Esophagus (tissue), 2 donors: ENCODE data around the gene TRAPPC5. TPM values are rescaled to one million over a fixed set of nuclear protein-coding genes. Genes with fewer than 3 reads are reported as not detected.

Experiments
- H3K27ac ChIP-seq, 2 donors: one replicate each; pipeline ENCODE4 v1.5.1; 2013; ENCODE audit warnings: low read depth in 2 of 2, mild to moderate bottlenecking in 2 of 2, inconsistent platforms in 1 of 2, low read length in 1 of 2, moderate library complexity in 1 of 2
- H3K27me3 ChIP-seq, 2 donors: one replicate each; pipeline ENCODE4 v1.6.1; 2013; ENCODE audit warnings: low read length in 2 of 2, control low read depth in 1 of 2, mild to moderate bottlenecking in 1 of 2; ENCODE audit not compliant: insufficient read depth in 2 of 2, control insufficient read depth in 1 of 2
- H3K36me3 ChIP-seq, 2 donors: one replicate each; pipeline ENCODE4 v1.6.1; 2013; ENCODE audit warnings: low read length in 1 of 2; ENCODE audit not compliant: control insufficient read depth in 2 of 2, insufficient read depth in 2 of 2
- H3K4me1 ChIP-seq, 2 donors: one replicate each; pipeline ENCODE4 v1.6.1; 2013; ENCODE audit warnings: low read length in 1 of 2; ENCODE audit not compliant: control insufficient read depth in 2 of 2, insufficient read depth in 2 of 2
- H3K4me3 ChIP-seq, 2 donors: one replicate each; pipeline ENCODE4 v1.5.1; 2013; ENCODE audit warnings: low read length in 2 of 2, mild to moderate bottlenecking in 2 of 2, low read depth in 1 of 2, moderate library complexity in 1 of 2
- H3K9me3 ChIP-seq, 2 donors: one replicate each; pipeline ENCODE4 v1.6.1; 2013; ENCODE audit warnings: mild to moderate bottlenecking in 2 of 2, low read depth in 1 of 2, low read length in 1 of 2, moderate library complexity in 1 of 2; ENCODE audit not compliant: control insufficient read depth in 2 of 2, insufficient read depth in 1 of 2
- WGBS, 2 donors: extraction: QIAGEN DNeasy Blood & Tissue Kit; methylation state at CpG; one replicate each; pipeline ENCODE4 v1.1.7; 2013; 5-methylcytosine and 5-hydroxymethylcytosine counted together
- polyA plus RNA-seq, 2 donors: library from polyadenylated mRNA; stranded (reverse); fragments of 200-250 nt; gene quantifications; one replicate each; pipeline ENCODE4 v1.2.3, GENCODE V29; 2013
- donor health status: healthy with polysubstance abuse.
- donor health status: Bipolar disorder and iron deficiency.

The TRAPPC5 gene
- polyA plus RNA-seq, 2 donors: 133 to 137 TPM

DNA sequence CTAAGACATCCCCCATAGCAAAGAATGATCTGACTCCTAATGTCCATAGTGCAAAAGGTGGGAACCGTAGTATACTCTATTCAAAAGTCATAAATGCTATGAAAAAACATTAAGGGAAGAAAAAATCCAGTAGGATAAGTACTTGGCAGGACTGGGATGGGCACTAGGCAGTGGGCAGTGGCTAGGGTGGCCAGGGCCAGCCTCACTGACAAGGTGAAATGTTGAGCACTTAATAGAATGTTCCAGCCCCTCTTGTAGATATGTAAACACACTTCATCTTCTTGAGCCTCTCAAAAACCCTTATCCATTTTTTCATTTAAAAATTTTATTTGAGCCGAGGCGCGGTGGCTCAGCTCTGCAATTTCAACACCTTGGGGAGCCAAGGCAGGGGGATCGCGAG, 52.7 kb downstream of the TRAPPC5 start:
- no peaks in the 10 kb centered on the region for H3K36me3 ChIP-seq
- no peak overlapping the region for H3K27ac ChIP-seq
- H3K4me3 ChIP-seq: no peak overlapping the region
- H3K9me3 ChIP-seq: no peaks in the 10 kb centered on the region
- peaks cover 0 to 10% of the 10 kb centered on the region in 2 donors for H3K27me3 ChIP-seq
- 76 to 83% methylated on average over 6 of the region's 6 CpGs for WGBS, 2 donors
- H3K4me1 ChIP-seq: peaks cover 0 to 5% of the 10 kb centered on the region in 2 donors

GRCh38 chr19:7734220-7735203, 53.9 kb downstream of the TRAPPC5 start:
- Histone ChIP-seq H3K27ac (no peak overlapping the region), H3K4me1 (peaks cover 0 to 5% of the 10 kb centered on the region in 2 donors), H3K9me3 (no peaks in the 10 kb centered on the region), H3K4me3 (no peak overlapping the region), H3K36me3 (no peaks in the 10 kb centered on the region), H3K27me3 (peaks cover 0 to 7% of the 10 kb centered on the region in 2 donors)
- 51 to 60% methylated on average over 12 of the region's 12 CpGs for WGBS, 2 donors

DNA sequence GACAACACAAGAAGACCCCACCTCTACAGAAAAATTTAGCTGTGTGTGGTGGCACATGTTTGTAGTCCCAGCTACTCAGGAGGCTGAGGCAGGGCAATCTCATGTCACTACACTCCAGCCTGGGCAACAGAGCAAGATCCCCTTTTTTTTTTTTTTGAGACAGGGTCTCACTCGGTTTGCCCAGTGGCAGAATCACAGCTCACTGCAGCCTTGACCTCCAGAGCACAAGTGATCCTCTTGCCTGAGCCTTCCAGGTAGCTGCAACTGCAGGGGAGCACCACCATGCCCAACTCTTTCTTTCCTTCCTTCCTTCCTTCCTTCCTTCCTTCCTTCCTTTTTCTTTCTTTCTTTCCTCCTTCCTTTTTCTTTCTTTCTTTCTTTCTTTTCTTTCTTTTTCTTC, 55.5 kb downstream of the TRAPPC5 start:
- no peaks in the 10 kb centered on the region for H3K27me3 ChIP-seq
- 56 to 70% methylated on average over 1 of the region's 1 CpG for WGBS, 2 donors
- H3K9me3 ChIP-seq: no peaks in the 10 kb centered on the region
- no peaks in the 10 kb centered on the region for H3K36me3 ChIP-seq
- H3K27ac ChIP-seq: no peak overlapping the region
- H3K4me3 ChIP-seq: no peak overlapping the region
- H3K4me1 ChIP-seq: no peaks in the 10 kb centered on the region

- H3K9me3 ChIP-seq: no peaks in the 10 kb centered on the region
- 82 to 86% methylated on average over 11 of the region's 11 CpGs for WGBS, 2 donors
- no peaks in the 10 kb centered on the region for H3K36me3 ChIP-seq
- H3K27me3 ChIP-seq: no peaks in the 10 kb centered on the region
- no peak overlapping the region for H3K27ac ChIP-seq
- H3K4me3 ChIP-seq: no peak overlapping the region
- H3K4me1 ChIP-seq: no peaks in the 10 kb centered on the region
Measured at GRCh38 chr19:7737215-7737614, 56.6 kb downstream of the TRAPPC5 start.

Other genes starting within 250 kb of the TRAPPC5 start
- 1 to 10 TPM; 4.9 to 6.5 TPM for gene PEX11G, start 191.8 kb upstream of the TRAPPC5 start, polyA plus RNA-seq
- 10 to 100 TPM; 19.6 to 25.6 TPM for gene ZNF358, start 164.7 kb upstream of the TRAPPC5 start, polyA plus RNA-seq
- gene MCOLN1, start 158.2 kb upstream of the TRAPPC5 start, polyA plus RNA-seq: 10 to 100 TPM; 13.4 to 17.2 TPM
- 10 to 100 TPM; 27.2 to 47.7 TPM for gene PNPLA6, start 145.1 kb upstream of the TRAPPC5 start, polyA plus RNA-seq
- gene CAMSAP3, start 85.0 kb upstream of the TRAPPC5 start, polyA plus RNA-seq: 10 to 100 TPM; 24.3 to 40.9 TPM
- 10 to 100 TPM; 26.9 to 28.1 TPM for gene XAB2, start 51.3 kb upstream of the TRAPPC5 start, polyA plus RNA-seq
- gene PET100, start 51.0 kb upstream of the TRAPPC5 start, polyA plus RNA-seq: 100 to 1,000 TPM in 1 of 2 donors, 10 to 100 TPM in 1; 81.3 to 234 TPM
- 1 to 10 TPM in 1 of 2 donors, under 1 TPM in 1; 0.58 to 1.3 TPM for gene PCP2, start 47.1 kb upstream of the TRAPPC5 start, polyA plus RNA-seq
- 10 to 100 TPM; 73.2 to 88.7 TPM for gene STXBP2, start 43.7 kb upstream of the TRAPPC5 start, polyA plus RNA-seq
- 1 to 10 TPM in 1 of 2 donors, under 1 TPM in 1; 0.65 to 2.1 TPM for gene RETN, start 11.8 kb upstream of the TRAPPC5 start, polyA plus RNA-seq
- gene MCEMP1, start 3.7 kb upstream of the TRAPPC5 start, polyA plus RNA-seq: under 1 TPM; 0.09 to 0.53 TPM
- under 1 TPM in 1 of 2 donors, not detected in 1; 0.02 TPM for gene FCER2, start 21.3 kb downstream of the TRAPPC5 start, polyA plus RNA-seq
- gene CLEC4G, start 51.3 kb downstream of the TRAPPC5 start, polyA plus RNA-seq: under 1 TPM in 1 of 2 donors, not detected in 1; 0.27 TPM
- gene CD209, start 66.7 kb downstream of the TRAPPC5 start, polyA plus RNA-seq: under 1 TPM; 0.22 to 0.27 TPM
- gene CLEC4M, start 82.4 kb downstream of the TRAPPC5 start, polyA plus RNA-seq: under 1 TPM in 1 of 2 donors, not detected in 1; 0.04 TPM
- 1 to 10 TPM; 8.5 to 8.8 TPM for gene EVI5L, start 149.4 kb downstream of the TRAPPC5 start, polyA plus RNA-seq
- under 1 TPM; 0.14 to 0.16 TPM for gene PRR36, start 193.6 kb downstream of the TRAPPC5 start, polyA plus RNA-seq
- gene LRRC8E, start 207.7 kb downstream of the TRAPPC5 start, polyA plus RNA-seq: 1 to 10 TPM; 3.3 to 4.7 TPM
- 10 to 100 TPM; 12.8 to 35.1 TPM for gene MAP2K7, start 223.0 kb downstream of the TRAPPC5 start, polyA plus RNA-seq
- gene TGFBR3L, start 234.0 kb downstream of the TRAPPC5 start, polyA plus RNA-seq: under 1 TPM in 1 of 2 donors, not detected in 1; 0.08 TPM
- gene SNAPC2, start 239.5 kb downstream of the TRAPPC5 start, polyA plus RNA-seq: 10 to 100 TPM in 1 of 2 donors, 1 to 10 TPM in 1; 5.6 to 11.3 TPM
- gene CTXN1, start 245.3 kb downstream of the TRAPPC5 start, polyA plus RNA-seq: 1 to 10 TPM; 1.4 to 3.0 TPM